ENCODE measurements around the gene CAPZB.
A peak's percentile ranks its signal among the peaks of the same experiment; 100 is the strongest.
"Not testable (repeated sequence)": the region's sequence is repeated elsewhere in the genome, so short reads cannot be mapped to it uniquely, and the experiment has no call there.

CAPZB gene

DNA sequence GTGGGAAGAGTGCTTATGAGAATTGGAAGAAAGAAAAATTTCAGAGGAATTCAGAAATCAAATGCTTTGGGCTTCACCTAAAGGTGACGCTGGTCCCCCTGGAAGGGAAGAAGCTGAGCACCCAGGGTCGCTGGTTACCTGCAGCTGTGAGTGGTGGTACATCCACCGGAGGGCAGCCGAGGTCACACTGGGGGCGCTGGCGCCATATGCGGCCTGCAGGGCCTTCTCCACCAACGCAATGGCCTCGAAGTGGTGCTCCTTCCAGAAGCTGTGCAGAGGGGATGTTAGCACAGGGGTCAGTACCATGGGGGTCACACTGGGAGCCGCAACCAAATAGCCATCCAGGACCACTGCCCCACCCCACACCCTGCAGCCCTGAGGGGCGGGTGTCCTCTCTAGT is 179.5 kb downstream of the CAPZB start:
- no peak for DNase-seq

DNA sequence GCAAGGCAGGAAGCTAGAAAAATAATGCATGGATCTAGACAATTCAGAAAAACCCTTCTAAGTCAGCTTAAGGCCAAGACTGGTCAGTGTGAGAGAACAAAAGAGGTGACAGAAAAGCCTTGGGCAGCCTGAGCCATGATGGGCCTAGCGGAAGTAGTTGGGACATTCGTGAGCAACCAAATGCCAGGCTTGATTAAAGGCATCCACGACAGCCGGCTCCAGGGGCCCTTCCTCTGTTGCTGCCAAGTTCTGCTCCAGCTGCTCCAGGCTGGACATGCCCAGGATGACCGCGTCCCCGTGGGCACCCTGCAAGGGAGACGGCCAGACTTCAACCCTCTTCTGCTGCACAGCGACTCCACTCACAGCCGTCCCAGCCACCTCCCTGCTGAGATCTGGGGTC is 181.3 kb downstream of the CAPZB start:
- not testable (repeated sequence) for DNase-seq

DNA sequence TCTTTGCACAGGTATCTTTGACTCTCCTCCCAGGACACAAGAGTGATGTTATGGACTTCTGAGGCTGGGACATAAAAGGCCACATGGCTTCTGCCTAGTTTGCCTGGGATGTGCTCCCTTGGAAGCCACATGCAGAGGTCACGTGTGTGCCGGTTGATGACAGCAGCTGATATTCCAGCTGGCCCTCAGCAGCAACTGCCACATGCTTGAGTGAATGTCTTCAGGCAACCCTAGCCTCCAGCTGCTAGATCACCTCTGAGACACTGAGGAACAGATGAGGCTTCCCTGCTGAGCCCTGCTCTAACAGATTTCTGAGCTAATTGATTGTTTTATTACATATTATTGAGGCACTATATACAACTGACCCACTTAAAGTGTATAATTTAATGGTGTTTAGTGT is 185.1 kb downstream of the CAPZB start:
- peak; percentile 14 for DNase-seq

DNA sequence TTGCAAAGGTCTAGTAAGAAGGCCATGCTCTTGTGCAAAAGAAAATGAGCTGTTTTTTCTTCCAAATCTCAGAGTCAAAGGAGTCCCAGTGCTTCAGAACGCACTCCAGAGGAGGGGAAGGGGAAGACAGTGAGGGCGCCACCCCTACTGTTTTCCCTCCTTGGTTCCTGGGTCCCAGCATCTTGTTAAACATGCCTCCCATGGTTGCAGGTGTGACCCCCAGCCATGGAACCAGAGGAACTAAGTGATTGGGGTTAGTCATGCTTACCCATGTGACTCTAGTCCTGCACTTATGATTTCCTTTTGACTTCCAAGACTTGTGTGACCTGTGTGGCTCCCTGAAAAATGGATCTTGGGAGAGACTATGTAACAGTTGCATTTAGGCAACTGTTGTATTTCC is 190.7 kb downstream of the CAPZB start:
- no peak for DNase-seq

DNA sequence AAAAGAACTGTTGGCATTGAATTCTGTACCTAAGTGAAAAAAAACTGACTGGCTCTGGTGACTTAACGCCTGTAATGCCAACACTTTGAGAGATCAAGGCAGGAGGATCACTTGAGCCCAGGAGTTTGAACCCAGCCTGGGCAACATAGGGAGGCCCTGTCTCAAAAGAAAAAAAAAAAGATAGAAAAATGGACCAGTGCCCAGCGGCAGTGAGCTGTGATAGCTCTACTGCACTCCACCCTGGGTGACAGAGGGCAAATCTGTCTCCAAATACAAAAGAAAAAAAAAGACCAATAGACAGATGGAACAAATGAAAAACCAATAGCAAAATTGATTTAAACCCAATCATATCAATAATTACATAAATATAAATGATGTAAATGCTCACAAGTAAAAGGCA is 196.1 kb downstream of the CAPZB start:
- no peak for DNase-seq
